GM23338 (cell line): ENCODE data around the gene TPCN2. TPM values are rescaled to one million over a fixed set of nuclear protein-coding genes. Genes with fewer than 3 reads are reported as not detected.

Experiments used
- ATAC-seq: fragments of 200-7000 bp; cut with Tn5 transposase; 3 replicates; pipeline ENCODE4 v1.9.1; 2020
- DNase-seq: peaks from one replicate; pipeline ENCODE4 v3.0.0-alpha.2; 2015; ENCODE audit warnings: low spot score
- H2AFZ ChIP-seq: fragments of 200-600 bp; sonication (generic); 2 replicates; pipeline ENCODE4 v1.8.0; 2016; ENCODE audit warnings: antibody characterized with exemption, mild to moderate bottlenecking, moderate library complexity
- H3F3A ChIP-seq: fragments of 200-600 bp; sonication (generic); replicated peaks from 2 replicates; pipeline ENCODE4 v1.8.0; 2017; ENCODE audit warnings: antibody characterized with exemption, mixed run types, low read depth
- H3K27ac ChIP-seq: fragments of 200-600 bp; sonication (generic); 2 replicates; pipeline ENCODE4 v1.6.1; 2016; ENCODE audit warnings: low read depth
- H3K27me3 ChIP-seq: fragments of 200-600 bp; sonication (generic); 2 replicates; pipeline ENCODE4 v1.8.0; 2016; ENCODE audit warnings: mild to moderate bottlenecking, mixed run types, moderate library complexity; ENCODE audit not compliant: insufficient read depth
- H3K36me3 ChIP-seq: fragments of 200-600 bp; sonication (generic); 2 replicates; pipeline ENCODE4 v1.8.0; 2016; ENCODE audit warnings: mild to moderate bottlenecking; ENCODE audit not compliant: insufficient read depth
- H3K4me1 ChIP-seq: fragments of 200-600 bp; sonication (generic); 2 replicates; pipeline ENCODE4 v1.8.0; 2016; ENCODE audit warnings: mild to moderate bottlenecking, moderate library complexity; ENCODE audit not compliant: insufficient read depth
- H3K4me2 ChIP-seq: fragments of 200-600 bp; sonication (generic); 2 replicates; pipeline ENCODE4 v1.7.1; 2017; ENCODE audit warnings: mixed run types
- H3K4me3 ChIP-seq: fragments of 200-600 bp; sonication (generic); 2 replicates; pipeline ENCODE4 v1.6.1; 2016; ENCODE audit warnings: mixed run types
- H3K79me2 ChIP-seq: fragments of 200-600 bp; sonication (generic); replicated peaks from 2 replicates; pipeline ENCODE4 v1.8.0; 2017; ENCODE audit warnings: mild to moderate bottlenecking; ENCODE audit not compliant: insufficient read depth
- H3K9me2 ChIP-seq: fragments of 200-600 bp; sonication (generic); 2 replicates; pipeline ENCODE4 v1.8.0; 2017; ENCODE audit not compliant: insufficient read depth
- H4K20me1 ChIP-seq: fragments of 200-600 bp; sonication (generic); replicated peaks from 2 replicates; pipeline ENCODE4 v1.8.0; 2017; ENCODE audit warnings: mild to moderate bottlenecking; ENCODE audit not compliant: insufficient read depth
- H3K27ac Mint-ChIP-seq: 2 replicates; pipeline ENCODE4 v1.8.0; 2020; ENCODE audit warnings: inconsistent platforms, mild to moderate bottlenecking, moderate library complexity, mixed read lengths
- H3K27me3 Mint-ChIP-seq: 3 replicates; pipeline ENCODE4 v1.8.0; 2022; ENCODE audit warnings: low read depth, mild to moderate bottlenecking, moderate library complexity, mixed read lengths, inconsistent platforms; ENCODE audit not compliant: insufficient read depth, poor library complexity
- H3K36me3 Mint-ChIP-seq: 3 replicates; pipeline ENCODE4 v1.8.0; 2021; ENCODE audit warnings: low read depth, mild to moderate bottlenecking, inconsistent platforms, moderate library complexity, mixed read lengths
- H3K4me1 Mint-ChIP-seq: 3 replicates; pipeline ENCODE4 v1.8.0; 2020; ENCODE audit warnings: mild to moderate bottlenecking, inconsistent platforms, mixed read lengths
- H3K4me3 Mint-ChIP-seq: 3 replicates; pipeline ENCODE4 v1.8.0; 2021; ENCODE audit warnings: moderate library complexity, mild to moderate bottlenecking, inconsistent platforms, mixed read lengths
- H3K9me3 Mint-ChIP-seq: 3 replicates; pipeline ENCODE4 v1.8.0; 2020; ENCODE audit warnings: moderate library complexity, mild to moderate bottlenecking, inconsistent platforms, mixed read lengths
- CREB1 ChIP-seq: fragments of 250-450 bp; sonication (Bioruptor Pico); IDR thresholded peaks from 2 replicates; pipeline ENCODE4 v1.5.0; 2020; ENCODE audit warnings: low read depth, mild to moderate bottlenecking, moderate library complexity
- CTCF ChIP-seq, 2 experiments: fragments of 200-600 bp in 1 of 2; sonication (generic) in 1 of 2; conservative IDR thresholded peaks; 2 replicates each; pipeline versions ENCODE4 v1.5.1 to v1.6.1; 2016 to 2017; ENCODE audit warnings: antibody characterized with exemption in 2 of 2, low read depth in 2 of 2, mild to moderate bottlenecking in 2 of 2, moderate library complexity in 1 of 2
- ETS1 ChIP-seq: IDR thresholded peaks from 2 replicates; pipeline ENCODE4 v1.6.1; 2016; ENCODE audit warnings: antibody characterized with exemption
- EZH2 ChIP-seq: fragments of 200-600 bp; sonication (generic); IDR thresholded peaks from one replicate; pipeline ENCODE4 v1.8.0; 2017; ENCODE audit warnings: antibody characterized with exemption, mild to moderate bottlenecking, low read depth; ENCODE audit not compliant: unreplicated experiment
- EZH2phosphoT487 ChIP-seq: fragments of 200-600 bp; sonication (generic); IDR thresholded peaks from one replicate; pipeline ENCODE4 v1.8.1; 2018; ENCODE audit warnings: antibody characterized with exemption; ENCODE audit not compliant: unreplicated experiment
- JUNB ChIP-seq: IDR thresholded peaks from one replicate; pipeline ENCODE4 v1.6.1; 2016; ENCODE audit warnings: antibody characterized with exemption; ENCODE audit not compliant: unreplicated experiment
- NANOG ChIP-seq: IDR thresholded peaks from 2 replicates; pipeline ENCODE4 v1.6.1; 2016; ENCODE audit warnings: antibody characterized with exemption, borderline replicate concordance
- POLR2AphosphoS5 ChIP-seq: IDR thresholded peaks from 2 replicates; pipeline ENCODE4 v1.6.1; 2016; ENCODE audit warnings: antibody characterized with exemption, low read depth
- REST ChIP-seq: IDR thresholded peaks from one replicate; pipeline ENCODE4 v1.6.1; 2018; ENCODE audit warnings: antibody characterized with exemption; ENCODE audit not compliant: unreplicated experiment
- STAT1 ChIP-seq: IDR thresholded peaks from one replicate; pipeline ENCODE4 v1.6.1; 2016; ENCODE audit warnings: antibody characterized with exemption; ENCODE audit not compliant: unreplicated experiment
- ZNF114 ChIP-seq: fragments of 250-450 bp; sonication (Bioruptor Pico); IDR thresholded peaks from 2 replicates; pipeline ENCODE4 v1.5.0; 2020; ENCODE audit warnings: mild to moderate bottlenecking, moderate library complexity
- ZNF331 ChIP-seq: fragments of 250-450 bp; sonication (Bioruptor Pico); IDR thresholded peaks from 2 replicates; pipeline ENCODE4 v1.5.0; 2020; ENCODE audit warnings: low read depth, mild to moderate bottlenecking, moderate library complexity
- ZNF462 ChIP-seq: fragments of 250-450 bp; sonication (Bioruptor Pico); IDR thresholded peaks from 2 replicates; pipeline ENCODE4 v1.5.0; 2020; ENCODE audit warnings: mild to moderate bottlenecking, moderate library complexity
- polyA plus RNA-seq: library from polyadenylated mRNA; unstranded; fragments of >200 nt; fragmentation: Nextera tagmentation; extraction: Ambion mirVana; gene quantifications from 2 replicates; pipeline ENCODE4 v1.2.1, GENCODE V29; 2016
- total RNA-seq: library from RNA; depleted of rRNA; stranded (reverse); fragments of >200 nt; shearing (Covaris generic); gene quantifications from 2 replicates; pipeline ENCODE4 v1.2.3, GENCODE V29; 2014

TPCN2 gene
- total and polyA plus RNA-seq, 2 experiments from 2014 or later: 5.8 to 14.7 TPM

GRCh38 chr11:69127081-69127850, 78.5 kb downstream of the TPCN2 start:
- Histone ChIP-seq H3K9me2 (0 out of 2 replicates have a peak, but pooled peaks cover 4% of the 10 kb centered on the region), H4K20me1 (no peaks in the 10 kb centered on the region), H3K36me3 (no peaks in the 10 kb centered on the region), H3K79me2 (no peaks in the 10 kb centered on the region), H3F3A (no peaks in the 10 kb centered on the region), H2AFZ (no peak overlapping the region), H3K4me3 (no peak overlapping the region), H3K27me3 (no peaks in the 10 kb centered on the region), H3K27ac (no peak overlapping the region), H3K4me1 (peaks cover 19% of the 10 kb centered on the region; the same call in 1 of the 2 replicates), H3K4me2 (no peak overlapping the region)
- peaks cover 22% of the 10 kb centered on the region for H3K4me1 Mint-ChIP-seq
- TF ChIP-seq EZH2phosphoT487 (no peak), CTCF (conservative IDR thresholded peaks at IDR 0.05; ENCODE audit: low read depth in 2 of 2) (no peak), ZNF114 (CRISPR knock-in tag) (no peak), NANOG (no peak), ETS1 (no peak), EZH2 (no peak), JUNB (no peak), ZNF331 (CRISPR knock-in tag) (no peak), POLR2AphosphoS5 (no peak), STAT1 (no peak), CREB1 (CRISPR knock-in tag) (no peak), REST (no peak), ZNF462 (no peak)
- H3K4me3 Mint-ChIP-seq: no peak overlapping the region
- DNase-seq (no peak), ATAC-seq (no peak)
- H3K36me3 Mint-ChIP-seq: peaks cover 10% of the 10 kb centered on the region; the same call in 2 of the 3 replicates
- no peak overlapping the region for H3K27ac Mint-ChIP-seq
- peaks cover 24% of the 10 kb centered on the region for H3K9me3 Mint-ChIP-seq
- H3K27me3 Mint-ChIP-seq: peaks cover 9% of the 10 kb centered on the region
